ACC112 (cell line): Measurements from ENCODE around the gene CMBL.
"Not testable (repeated sequence)": the region's sequence is repeated elsewhere in the genome, so short reads cannot be mapped to it uniquely, and the experiment has no call there.

ENCODE experiments used
- H2AFZ ChIP-seq: fragments of 200-600 bp; sonication (generic); one replicate; pipeline ENCODE4 v1.6.0; 2017; ENCODE audit warnings: antibody characterized with exemption, low read length; ENCODE audit not compliant: unreplicated experiment
- H3K27ac ChIP-seq: fragments of 200-600 bp; sonication (generic); 2 replicates; pipeline ENCODE4 v1.5.1; 2014; ENCODE audit warnings: low read depth, mild to moderate bottlenecking, antibody characterized with exemption, low read length, moderate library complexity
- H3K27me3 ChIP-seq: fragments of 200-600 bp; sonication (generic); 2 replicates; pipeline ENCODE4 v1.6.1; 2014; ENCODE audit warnings: mild to moderate bottlenecking, antibody characterized with exemption, low read length, moderate library complexity, mixed read lengths; ENCODE audit not compliant: insufficient read depth
- H3K36me3 ChIP-seq: fragments of 200-600 bp; sonication (generic); 2 replicates; pipeline ENCODE4 v1.6.1; 2016; ENCODE audit warnings: mild to moderate bottlenecking, antibody characterized with exemption, low read length, moderate library complexity, mixed read lengths; ENCODE audit not compliant: insufficient read depth
- H3K4me1 ChIP-seq: fragments of 200-600 bp; sonication (generic); one replicate; pipeline ENCODE4 v1.6.1; 2016; ENCODE audit warnings: low read length, mixed read lengths; ENCODE audit not compliant: insufficient read depth, unreplicated experiment, control insufficient read depth
- H3K4me3 ChIP-seq: fragments of 200-600 bp; sonication (generic); 2 replicates; pipeline ENCODE4 v1.5.1; 2014; ENCODE audit warnings: mild to moderate bottlenecking, low read depth, low read length
- H3K79me2 ChIP-seq: fragments of 200-600 bp; sonication (generic); one replicate; pipeline ENCODE4 v1.6.0; 2016; ENCODE audit warnings: low read length; ENCODE audit not compliant: control insufficient read depth, unreplicated experiment, insufficient read depth

Gene CMBL

GRCh38 chr5:10291692-10292339, 15.9 kb downstream of the CMBL start:
- no peak overlapping the region for H3K4me3 ChIP-seq
- no peak overlapping the region for H2AFZ ChIP-seq
- no peak overlapping the region for H3K27ac ChIP-seq
- H3K27me3 ChIP-seq, result no peaks in the 10 kb centered on the region
- no peaks in the 10 kb centered on the region for H3K36me3 ChIP-seq
- no peaks in the 10 kb centered on the region for H3K4me1 ChIP-seq
- H3K79me2 ChIP-seq, result no peaks in the 10 kb centered on the region

GRCh38 chr5:10290438-10290837, 17.3 kb downstream of the CMBL start:
- H3K4me3 ChIP-seq, result no peak overlapping the region
- H2AFZ ChIP-seq, result no peak overlapping the region
- no peaks in the 10 kb centered on the region for H3K36me3 ChIP-seq
- no peaks in the 10 kb centered on the region for H3K79me2 ChIP-seq
- no peaks in the 10 kb centered on the region for H3K27me3 ChIP-seq
- H3K27ac ChIP-seq, result no peak overlapping the region
- H3K4me1 ChIP-seq, result no peaks in the 10 kb centered on the region

GRCh38 chr5:10289991-10290390, 17.7 kb downstream of the CMBL start:
- Histone ChIP-seq H3K4me1 (no peaks in the 10 kb centered on the region), H3K79me2 (no peaks in the 10 kb centered on the region), H2AFZ (no peak overlapping the region), H3K4me3 (no peak overlapping the region), H3K27me3 (no peaks in the 10 kb centered on the region), H3K36me3 (no peaks in the 10 kb centered on the region), H3K27ac (no peak overlapping the region)

DNA sequence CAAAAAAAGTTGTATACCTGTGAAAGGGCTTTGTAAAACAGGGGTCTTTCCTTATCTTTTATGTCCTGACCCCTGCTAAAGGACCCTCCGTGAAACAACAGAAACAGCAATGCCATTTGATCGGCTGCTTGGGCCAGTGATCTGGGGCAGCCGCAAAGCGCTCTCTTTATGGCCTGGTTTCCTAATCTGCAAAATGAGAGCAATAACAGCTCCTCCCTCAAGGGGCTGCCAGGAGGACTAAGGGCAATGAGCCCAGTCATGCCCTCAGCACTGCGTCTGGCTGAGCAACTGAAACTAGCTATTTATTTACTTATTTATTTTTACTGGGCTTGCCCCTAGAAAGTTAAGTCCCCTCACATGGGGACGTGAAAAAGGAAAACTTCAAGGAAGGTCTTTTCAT, 18.3 kb downstream of the CMBL start:
- H2AFZ ChIP-seq, result no peak overlapping the region
- H3K4me3 ChIP-seq, result no peak overlapping the region
- H3K4me1 ChIP-seq, result no peaks in the 10 kb centered on the region
- H3K79me2 ChIP-seq, result no peaks in the 10 kb centered on the region
- no peaks in the 10 kb centered on the region for H3K27me3 ChIP-seq
- H3K36me3 ChIP-seq, result no peaks in the 10 kb centered on the region
- H3K27ac ChIP-seq, result no peak overlapping the region

DNA sequence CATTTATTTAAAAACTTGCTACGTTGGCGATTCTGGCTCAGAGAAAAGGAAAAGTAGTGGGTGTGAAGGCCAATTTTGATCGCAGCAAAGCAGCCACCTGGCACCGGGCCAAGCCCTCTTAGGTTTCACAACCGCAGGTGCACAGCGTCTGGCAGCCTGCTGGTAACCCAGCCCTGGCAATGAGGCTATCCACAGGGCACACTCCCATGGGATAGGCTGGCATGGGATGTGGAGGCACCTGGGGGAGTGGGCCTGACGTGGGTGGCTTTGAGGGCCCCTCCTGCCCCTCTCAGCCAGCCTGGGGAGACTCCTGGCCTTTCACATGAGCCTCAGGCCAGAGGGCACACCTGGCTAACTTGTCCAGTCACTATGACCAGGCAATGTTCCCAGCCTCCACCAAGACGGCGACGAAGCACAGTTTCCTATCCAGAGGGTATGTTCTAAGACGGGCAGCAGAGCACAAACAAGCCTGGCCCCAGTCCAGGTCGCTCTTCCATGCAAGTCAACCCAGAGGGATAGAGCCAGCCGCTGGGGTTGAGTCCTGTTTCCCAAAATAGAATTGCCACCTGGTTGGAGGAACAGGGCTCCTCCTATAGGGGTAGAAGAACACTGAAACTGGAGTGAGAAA, 19.0 kb downstream of the CMBL start:
- H3K27ac ChIP-seq, result no peak overlapping the region
- no peak overlapping the region for H3K4me3 ChIP-seq
- H3K36me3 ChIP-seq, result no peaks in the 10 kb centered on the region
- H3K4me1 ChIP-seq, result no peaks in the 10 kb centered on the region
- no peaks in the 10 kb centered on the region for H3K27me3 ChIP-seq
- no peaks in the 10 kb centered on the region for H3K79me2 ChIP-seq
- H2AFZ ChIP-seq, result no peak overlapping the region

DNA sequence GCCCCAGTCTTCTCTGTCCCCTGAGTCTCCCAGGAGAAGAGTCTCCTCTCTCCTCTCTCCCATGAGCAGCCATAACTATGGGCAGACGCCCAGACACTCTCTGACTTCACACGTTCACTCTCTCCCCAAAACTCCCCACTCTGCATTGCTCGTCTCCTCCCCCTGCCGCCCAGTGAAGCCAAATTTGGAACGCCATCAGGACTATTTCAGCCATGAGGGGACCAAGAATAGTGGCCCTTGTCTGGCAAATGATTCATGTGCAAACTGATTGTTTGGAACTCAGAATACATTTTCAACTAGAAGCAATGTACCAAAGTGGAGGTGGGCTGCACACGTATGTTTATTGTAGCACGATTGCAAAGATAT, 20.9 kb downstream of the CMBL start:
- H3K79me2 ChIP-seq, result no peaks in the 10 kb centered on the region

DNA sequence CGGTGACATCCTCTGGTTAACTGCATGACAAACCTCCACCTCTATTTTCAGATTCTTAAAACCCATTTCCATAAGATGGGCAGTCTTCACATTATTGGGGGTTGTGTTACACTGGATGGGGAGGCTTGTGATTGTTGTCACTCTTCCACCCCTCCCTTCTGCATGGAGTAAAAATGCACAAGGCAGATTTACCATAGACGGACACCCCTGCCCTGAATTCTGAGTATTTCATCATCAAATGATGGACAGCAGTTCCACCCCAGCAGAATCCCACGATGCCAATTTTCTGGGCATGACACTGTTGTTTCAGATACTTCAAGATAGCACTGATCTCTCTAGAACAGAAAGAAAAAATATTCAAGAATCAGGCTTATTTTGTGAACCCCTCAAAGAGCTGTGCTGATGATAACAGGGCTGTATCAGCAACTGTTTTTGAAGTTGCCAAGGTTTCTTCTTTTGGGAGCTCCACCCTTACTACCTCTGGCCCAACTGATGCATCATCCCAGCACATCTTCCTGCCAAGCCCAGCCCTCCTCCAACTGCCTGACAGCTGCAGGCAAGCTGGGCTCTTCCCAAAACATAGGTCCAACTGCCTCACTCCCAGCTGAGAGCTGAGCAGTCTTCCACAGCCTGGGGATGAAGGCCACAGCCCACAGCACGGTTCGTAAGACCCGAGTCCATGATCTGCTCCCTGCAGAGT, 21.4 kb downstream of the CMBL start:
- Histone ChIP-seq H3K27me3 (no peaks in the 10 kb centered on the region), H3K4me1 (no peaks in the 10 kb centered on the region), H3K36me3 (no peaks in the 10 kb centered on the region), H3K79me2 (no peaks in the 10 kb centered on the region), H3K27ac (no peak overlapping the region), H3K4me3 (no peak overlapping the region), H2AFZ (no peak overlapping the region)

More for the DNA sequence above, 20.9 kb downstream of the CMBL start:
- no peaks in the 10 kb centered on the region for H3K36me3 ChIP-seq
- no peak overlapping the region for H3K27ac ChIP-seq
- H3K4me3 ChIP-seq, result no peak overlapping the region
- no peak overlapping the region for H2AFZ ChIP-seq
- no peaks in the 10 kb centered on the region for H3K27me3 ChIP-seq
- H3K4me1 ChIP-seq, result no peaks in the 10 kb centered on the region

DNA sequence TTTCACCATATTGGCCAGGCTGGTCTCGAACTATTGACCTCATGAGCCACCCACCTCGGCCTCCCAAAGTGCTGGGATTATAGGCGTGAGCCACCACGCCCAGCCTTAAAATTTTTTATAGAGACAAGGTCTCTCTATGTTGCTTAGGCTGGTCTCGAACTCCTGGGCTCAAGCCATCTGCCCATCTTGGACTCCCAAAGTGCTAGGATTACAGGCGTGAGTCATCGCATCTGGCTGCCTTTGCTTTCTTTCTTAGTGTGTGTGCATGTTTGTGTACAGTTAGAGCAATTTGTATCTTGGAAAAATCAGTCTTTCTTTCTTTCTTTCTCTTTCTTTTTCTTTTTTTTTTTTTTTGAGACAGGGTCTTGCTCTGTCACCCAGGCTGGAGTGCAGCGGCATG, 22.3 kb downstream of the CMBL start:
- H3K4me1 ChIP-seq, H3K4me3 ChIP-seq, H2AFZ ChIP-seq, H3K36me3 ChIP-seq, H3K27me3 ChIP-seq, H3K79me2 ChIP-seq, H3K27ac ChIP-seq: not testable (repeated sequence)

DNA sequence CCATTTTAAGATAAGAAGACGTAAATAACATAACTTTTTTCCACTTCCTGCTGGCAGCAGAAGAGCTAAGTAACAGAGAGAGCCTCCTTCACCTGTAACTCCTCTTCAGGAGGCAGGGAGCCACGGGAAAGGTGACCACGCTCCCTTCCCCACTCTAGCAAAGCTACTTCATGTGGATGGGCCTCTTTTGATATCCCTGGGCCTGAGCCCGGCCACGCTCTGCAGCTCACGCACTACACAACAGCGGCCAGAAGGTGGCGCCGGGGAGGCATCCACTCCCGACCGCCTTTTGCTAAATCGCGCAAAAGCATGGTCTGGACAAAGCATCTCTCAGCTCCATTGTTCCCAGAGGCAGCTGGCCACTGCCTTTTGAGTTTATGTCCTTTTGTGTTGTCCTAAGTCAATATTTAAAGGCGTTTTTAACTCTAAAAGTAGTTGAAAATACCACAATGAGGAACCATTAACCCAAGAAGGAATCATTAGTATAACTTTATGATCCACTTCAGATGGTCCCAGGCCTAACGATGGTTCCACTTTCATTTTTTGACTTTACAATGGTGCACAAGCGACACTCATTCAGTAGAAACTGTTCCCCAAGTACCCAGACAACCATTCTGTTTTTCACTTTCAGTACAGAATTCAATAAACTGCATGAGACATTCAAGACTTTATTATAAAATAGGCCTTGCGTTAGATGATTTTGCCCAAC, 23.6 kb downstream of the CMBL start:
- Histone ChIP-seq H3K4me1 (no peaks in the 10 kb centered on the region), H2AFZ (peak overlapping the region; percentile 26), H3K79me2 (no peaks in the 10 kb centered on the region), H3K27ac (no peak overlapping the region), H3K27me3 (no peaks in the 10 kb centered on the region), H3K36me3 (no peaks in the 10 kb centered on the region), H3K4me3 (no peak overlapping the region)

DNA sequence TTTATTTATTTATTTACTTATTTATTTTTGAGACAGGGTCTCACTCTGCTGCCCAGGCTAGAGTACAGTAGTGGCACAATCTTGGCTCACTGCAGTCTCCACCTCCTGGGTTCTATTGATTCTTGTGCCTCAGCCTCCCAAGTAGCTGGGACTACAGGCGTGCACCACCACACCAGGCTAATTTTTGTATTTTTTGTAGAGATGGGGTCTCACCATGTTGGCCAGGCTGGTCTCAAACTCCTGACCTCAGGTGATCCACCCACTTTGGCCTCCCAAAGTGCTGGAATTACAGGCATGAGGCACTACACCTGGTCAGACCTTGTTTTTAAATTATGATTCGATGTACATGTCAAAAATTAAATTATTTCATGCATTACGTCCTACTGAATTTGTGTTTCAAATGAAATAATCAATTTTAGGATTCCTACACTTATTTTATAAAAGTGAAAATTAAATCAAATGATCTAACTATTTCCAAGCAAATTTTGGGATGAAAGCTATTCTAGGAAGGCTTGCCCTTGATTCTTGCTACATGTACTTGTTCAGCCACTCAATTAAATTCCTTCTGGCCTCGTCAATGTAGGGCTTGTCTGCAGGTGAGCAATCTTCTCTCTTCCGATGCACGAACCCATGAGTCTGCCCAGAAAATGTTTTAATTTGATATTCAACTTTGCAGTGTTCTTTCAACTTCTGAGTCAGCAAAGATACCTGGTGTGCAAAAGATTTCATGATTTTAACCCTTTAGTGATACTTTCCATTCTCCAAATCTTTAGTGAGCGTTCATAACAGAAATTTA, 27.6 kb downstream of the CMBL start:
- Histone ChIP-seq H3K27me3 (no peaks in the 10 kb centered on the region), H2AFZ (no peak overlapping the region), H3K36me3 (no peaks in the 10 kb centered on the region), H3K4me3 (no peak overlapping the region), H3K79me2 (no peaks in the 10 kb centered on the region), H3K27ac (no peak overlapping the region), H3K4me1 (no peaks in the 10 kb centered on the region)
